GM12865 (cell line): ENCODE measurements around the gene SAMD4A.
"Not testable (repeated sequence)": the region's sequence is repeated elsewhere in the genome, so short reads cannot be mapped to it uniquely, and the experiment has no call there.

Source experiments
- DNase-seq: peaks from one replicate; pipeline ENCODE4 v3.0.0; 2010; ENCODE audit warnings: low read depth
- H3K4me3 ChIP-seq: 2 replicates; pipeline ENCODE4 v1.5.1; 2011; ENCODE audit warnings: mild to moderate bottlenecking, low read depth, low read length, control low read depth
- CTCF ChIP-seq: IDR thresholded peaks from 2 replicates; pipeline ENCODE4 v1.5.1; 2011; ENCODE audit warnings: low read length, control low read depth, low read depth, inconsistent platforms; ENCODE audit not compliant: insufficient read depth; ENCODE audit errors: missing control alignments

The SAMD4A gene

DNA sequence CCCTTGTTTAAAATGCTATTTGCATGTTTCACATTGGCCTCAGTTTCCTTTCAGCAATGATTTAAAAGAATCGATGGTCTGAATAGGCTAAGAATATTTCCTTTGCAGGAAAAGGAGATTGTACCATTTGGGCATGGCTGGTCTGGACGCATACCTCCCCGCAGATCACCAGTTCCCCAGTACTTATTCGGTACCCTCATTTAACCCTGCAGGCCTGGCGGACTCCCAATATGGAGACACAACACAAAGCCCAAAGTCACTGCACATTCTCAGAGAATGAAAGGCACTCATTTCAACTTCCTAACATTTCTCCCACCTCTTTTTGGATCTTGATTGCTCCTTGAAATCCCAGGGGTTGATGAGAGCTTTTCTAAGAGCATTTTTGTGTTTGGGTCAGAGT lies 182.8 kb downstream of the SAMD4A start:
- H3K4me3 ChIP-seq = no peak overlapping the region
- no peak for TF ChIP-seq CTCF
- no peak for DNase-seq

DNA sequence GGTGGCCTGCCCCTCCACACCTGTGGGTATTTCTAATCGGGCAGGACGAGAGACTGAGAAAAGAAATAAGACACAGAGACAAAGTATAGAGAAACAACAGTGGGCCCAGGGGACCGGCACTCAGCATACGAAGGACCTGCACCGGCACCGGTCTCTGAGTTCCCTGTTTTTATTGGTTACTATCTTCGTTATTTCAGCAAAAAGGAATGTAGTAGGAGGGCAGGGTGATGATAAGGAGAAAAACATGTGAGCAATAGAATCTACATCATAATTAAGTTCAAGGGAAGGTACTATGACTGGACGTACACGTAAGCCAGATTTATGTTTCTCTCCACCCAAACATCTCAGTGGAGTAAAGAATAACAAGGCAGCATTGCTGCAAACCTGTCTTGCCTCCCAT lies 185.7 kb downstream of the SAMD4A start:
- H3K4me3 ChIP-seq, DNase-seq: not testable (repeated sequence)

- not testable (repeated sequence) for H3K4me3 ChIP-seq, DNase-seq
These were observed 186.5 kb downstream of the SAMD4A start for GRCh38 chr14:54753396-54753795.

- H3K4me3 ChIP-seq = no peak overlapping the region
- TF ChIP-seq CTCF = no peak
- no peak for DNase-seq
These were observed 187.2 kb downstream of the SAMD4A start for GRCh38 chr14:54754116-54754622.

DNA sequence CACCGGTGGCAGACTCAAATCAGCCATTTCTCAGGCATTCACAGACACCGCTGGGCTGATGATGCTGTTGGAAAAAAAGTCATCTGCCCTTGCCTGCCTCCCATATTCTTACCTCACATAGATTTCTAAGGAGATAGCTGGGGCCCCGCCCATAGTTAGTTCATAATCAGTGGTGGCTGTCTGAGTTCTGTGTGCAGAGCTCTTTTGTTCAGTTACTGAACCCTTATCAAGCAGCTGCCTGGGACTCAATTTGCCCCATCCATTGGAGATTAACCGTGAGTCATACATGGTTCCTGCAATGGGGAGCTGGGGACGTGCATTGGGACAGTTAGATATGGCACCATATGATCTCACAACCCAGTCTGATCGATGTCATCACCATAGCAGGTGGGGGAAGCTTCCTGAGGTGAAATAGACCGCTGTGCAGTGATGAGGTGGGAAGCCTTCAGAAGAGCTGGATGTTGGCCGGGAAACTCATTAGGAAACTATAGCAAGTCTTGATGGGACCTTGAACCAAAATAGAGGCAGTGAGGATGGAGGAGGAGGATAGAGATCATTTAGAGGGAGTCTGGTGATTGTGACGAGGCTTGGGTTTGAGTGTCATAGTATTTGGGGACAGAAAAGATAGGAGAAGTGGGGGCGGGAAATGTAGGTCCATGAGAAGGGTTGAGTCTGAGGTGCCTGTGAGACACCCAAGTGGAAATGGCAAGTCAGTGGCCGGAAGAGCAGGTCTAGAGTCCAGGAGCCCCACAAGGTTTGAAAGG lies 187.9 kb downstream of the SAMD4A start:
- DNase-seq = no peak
- no peak for TF ChIP-seq CTCF
- H3K4me3 ChIP-seq = no peak overlapping the region

GRCh38 chr14:54756656-54757392 lies 189.9 kb downstream of the SAMD4A start:
- no peak for DNase-seq
- TF ChIP-seq CTCF = no peak
- H3K4me3 ChIP-seq = no peak overlapping the region

DNA sequence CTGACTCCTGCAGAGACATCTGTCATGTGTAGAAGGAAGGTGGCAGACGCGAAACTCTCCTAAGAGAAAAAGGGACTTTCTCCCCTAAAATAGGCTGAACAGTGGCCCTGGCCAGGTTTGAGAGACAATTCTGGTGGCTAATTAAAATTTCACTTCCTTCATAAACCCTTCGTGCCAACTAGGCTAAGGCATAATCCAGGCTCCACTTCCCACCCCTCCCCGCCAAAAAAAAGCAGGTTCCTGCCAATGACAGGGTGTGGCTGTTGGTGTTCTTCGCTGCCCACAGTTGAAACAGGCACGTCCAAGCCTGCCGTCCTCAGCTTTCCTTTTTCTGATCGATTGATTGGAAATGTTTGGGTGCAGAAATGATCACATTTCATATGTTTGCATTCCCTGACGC lies 191.1 kb downstream of the SAMD4A start:
- no peak for TF ChIP-seq CTCF
- no peak for DNase-seq
- no peak overlapping the region for H3K4me3 ChIP-seq

DNA sequence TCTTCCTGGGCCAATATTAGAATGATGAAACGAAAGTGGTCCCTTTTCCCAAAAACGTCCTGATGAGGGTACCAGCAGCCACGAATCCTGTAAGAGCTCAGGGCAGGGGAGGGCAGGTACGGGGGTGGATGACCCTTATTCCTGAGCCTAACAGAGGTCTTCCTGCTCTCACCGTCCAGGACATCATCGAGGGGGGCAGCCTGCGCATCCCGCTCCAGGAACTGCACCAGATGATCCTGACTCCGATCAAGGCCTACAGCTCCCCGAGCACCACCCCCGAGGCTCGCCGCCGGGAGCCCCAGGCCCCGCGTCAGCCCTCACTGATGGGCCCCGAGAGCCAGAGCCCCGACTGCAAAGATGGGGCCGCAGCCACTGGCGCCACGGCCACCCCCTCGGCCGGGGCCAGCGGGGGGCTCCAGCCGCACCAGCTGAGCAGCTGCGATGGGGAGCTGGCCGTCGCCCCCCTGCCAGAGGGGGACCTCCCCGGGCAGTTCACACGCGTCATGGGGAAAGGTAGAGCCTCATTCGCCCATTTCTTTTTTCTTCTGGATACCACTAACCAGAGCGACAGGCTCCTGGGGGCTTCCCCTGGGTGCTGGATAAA lies 193.2 kb downstream of the SAMD4A start:
- DNase-seq = no peak
- no peak for TF ChIP-seq CTCF
- no peak overlapping the region for H3K4me3 ChIP-seq
